ENCODE data around the gene RGS7.

DNA sequence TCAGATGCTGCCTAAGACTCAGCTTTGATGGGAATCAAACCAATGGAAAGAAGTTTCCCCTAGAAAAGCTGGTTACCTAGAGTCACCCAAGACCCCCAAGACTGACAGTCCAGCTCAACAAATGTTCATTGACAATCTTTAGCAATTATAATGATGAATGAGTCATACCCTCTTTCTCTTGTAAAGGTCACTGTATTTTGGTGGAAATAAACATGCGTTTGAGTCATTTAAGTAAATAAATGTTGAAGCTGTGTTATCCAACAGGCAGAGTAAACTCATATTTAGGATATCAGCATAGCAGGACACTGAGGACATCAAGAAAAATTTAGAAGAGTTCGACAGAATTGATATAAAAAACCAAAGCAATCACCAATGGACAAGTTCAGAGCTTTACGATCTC is 295.9 kb downstream of the RGS7 start:
- no peak for TF ChIP-seq CTCF (IDR thresholded peaks at IDR 0.05)
- TF ChIP-seq EP300 (IDR thresholded peaks at IDR 0.05): no peak
- no peak for TF ChIP-seq POLR2A (IDR thresholded peaks at IDR 0.05)

Measured in gastroesophageal sphincter (tissue), 3 donors.